HS-5 (cell line): Measurements from ENCODE around the gene SCFD2.
"Not testable (repeated sequence)": the region's sequence is repeated elsewhere in the genome, so short reads cannot be mapped to it uniquely, and the experiment has no call there.

Source experiments
- DNase-seq: peaks from one replicate; pipeline ENCODE4 v3.0.0-alpha.2; 2012; ENCODE audit warnings: low read depth

Gene SCFD2

DNA sequence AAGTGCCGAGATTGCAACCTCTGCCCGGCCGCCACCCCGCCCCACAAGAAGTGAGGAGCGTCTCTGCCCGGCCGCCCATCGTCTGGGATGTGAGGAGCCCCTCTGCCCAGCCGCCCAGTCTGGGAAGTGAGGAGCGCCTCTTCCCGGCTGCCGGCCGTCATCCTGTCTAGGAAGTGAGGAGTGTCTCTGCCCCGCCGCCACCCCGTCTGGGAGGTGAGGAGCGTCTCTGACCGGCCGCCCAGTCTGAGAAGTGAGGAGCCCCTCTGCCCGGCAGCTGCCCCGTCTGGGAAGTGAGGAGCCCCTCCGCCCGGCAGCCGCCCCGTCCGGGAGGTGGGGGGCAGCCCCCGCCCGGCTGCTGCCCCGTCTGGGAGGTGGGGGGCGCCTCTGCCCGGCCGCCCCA lies 226.6 kb downstream of the SCFD2 start:
- DNase-seq: not testable (repeated sequence)

DNA sequence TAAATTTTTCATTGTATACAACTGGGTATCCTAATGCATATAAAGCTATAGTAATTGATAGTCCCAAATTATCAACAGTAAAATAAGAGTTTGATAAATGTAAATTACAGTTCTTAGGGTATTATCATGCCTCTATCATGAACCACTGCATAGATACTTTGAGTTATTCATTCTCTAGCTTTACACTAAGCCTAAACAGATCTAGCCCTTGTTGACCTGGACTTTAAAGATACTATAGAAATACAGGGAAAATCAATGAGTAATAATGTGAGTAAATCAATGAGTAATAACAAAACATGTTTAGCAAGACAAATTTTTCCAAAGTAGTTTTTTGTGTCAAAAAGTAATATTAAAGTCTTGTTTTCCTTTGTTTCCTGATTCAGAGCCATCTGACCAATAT lies 228.4 kb downstream of the SCFD2 start:
- DNase-seq: no peak

DNA sequence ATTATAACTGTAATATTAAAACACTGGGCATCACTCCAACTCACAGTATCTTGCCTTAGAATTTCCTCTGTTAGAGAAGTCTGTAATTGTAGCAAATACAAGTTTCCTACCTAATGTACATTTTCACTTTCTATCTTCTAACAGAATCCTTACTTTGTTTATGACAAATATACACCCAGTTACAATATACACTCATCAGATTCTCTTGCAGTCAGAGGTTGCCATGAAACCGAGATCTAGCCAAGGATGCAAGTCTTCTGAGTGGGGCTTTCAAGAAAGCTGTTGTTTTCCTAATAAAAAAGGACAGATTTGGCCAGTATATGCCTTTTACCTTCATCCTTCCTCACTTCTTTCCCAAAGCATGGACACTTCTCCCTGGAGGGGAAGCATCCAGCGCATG lies 228.9 kb downstream of the SCFD2 start:
- no peak for DNase-seq

DNA sequence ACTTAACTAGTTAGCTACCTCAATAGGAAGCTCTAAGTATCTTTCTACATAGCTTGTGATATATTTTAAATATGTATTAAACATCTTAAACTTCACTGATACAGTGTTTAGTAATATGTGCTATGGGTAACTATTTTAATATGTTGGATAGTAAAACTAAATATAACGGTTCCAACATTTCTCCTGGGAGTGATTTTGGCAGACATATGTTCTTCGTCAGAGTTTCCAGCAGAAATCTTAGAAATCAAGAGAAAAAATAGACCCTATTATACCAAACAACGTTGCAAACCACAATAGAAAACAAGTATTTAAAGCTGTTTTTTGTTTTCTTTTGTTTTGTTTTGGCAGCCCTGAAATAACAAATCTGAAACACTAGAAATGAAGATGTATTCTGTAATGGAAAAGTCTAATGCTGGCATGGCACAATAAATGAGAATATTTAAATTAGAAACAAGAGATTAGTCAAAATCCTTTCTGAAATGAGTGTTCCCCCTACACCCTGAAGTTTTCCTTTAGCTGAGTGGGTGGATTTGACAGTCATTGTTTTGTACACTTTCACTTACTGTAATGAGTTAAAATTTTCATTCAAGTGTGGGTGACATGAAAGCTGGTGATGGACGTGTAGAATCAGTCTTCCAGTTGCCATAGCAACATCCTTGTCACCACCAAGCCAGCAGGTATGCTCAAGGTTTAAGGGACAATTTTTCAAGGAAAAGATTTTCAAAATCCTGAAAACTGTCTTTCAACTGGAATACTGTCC lies 233.5 kb downstream of the SCFD2 start:
- no peak for DNase-seq

DNA sequence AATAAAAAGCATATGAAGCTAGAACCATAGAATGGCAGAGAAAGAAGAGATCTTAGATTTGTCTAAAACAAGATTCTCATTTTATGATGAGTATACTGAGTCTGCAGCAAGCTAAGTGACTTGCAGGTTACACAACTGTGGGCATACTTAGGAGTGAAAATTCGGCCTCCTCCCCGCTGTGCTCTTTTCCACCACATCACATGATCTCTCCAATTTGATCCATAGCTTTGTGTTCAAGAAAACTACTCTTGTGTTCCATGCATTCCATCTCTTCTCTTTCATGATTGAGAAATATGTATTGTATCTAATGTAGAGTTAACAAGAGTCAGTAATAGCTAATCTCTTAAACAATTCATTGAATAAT lies 234.3 kb downstream of the SCFD2 start:
- no peak for DNase-seq

DNA sequence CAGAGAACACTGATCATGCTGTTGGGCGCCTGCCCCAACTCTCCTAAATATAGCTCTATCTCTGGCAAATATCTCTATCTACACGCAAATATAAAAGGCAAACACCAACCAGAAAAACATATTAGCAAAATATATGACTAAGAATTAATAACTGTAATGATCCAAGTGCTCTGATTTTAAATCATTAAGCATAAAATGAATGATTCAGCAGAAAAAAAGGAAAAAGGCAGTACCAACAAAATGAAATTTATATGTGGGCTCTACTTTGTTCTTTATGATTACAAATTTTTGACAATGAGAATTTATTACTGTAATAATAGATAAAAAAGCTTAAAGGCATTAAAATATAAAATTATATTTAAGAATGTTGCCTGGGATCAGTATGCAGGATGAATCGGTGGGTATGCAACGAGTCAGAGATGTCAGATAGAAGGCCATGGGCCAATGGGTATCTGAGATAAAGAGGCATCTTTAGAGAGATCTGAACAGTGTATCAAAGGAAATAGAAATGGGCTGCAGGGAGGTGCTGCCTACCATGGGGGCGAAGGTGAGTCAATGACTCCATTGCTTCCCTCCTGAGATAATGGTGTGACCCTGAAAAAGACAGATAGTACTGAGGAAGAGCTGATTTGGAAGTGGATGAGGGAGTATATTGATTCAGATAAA lies 234.8 kb downstream of the SCFD2 start:
- no peak for DNase-seq

DNA sequence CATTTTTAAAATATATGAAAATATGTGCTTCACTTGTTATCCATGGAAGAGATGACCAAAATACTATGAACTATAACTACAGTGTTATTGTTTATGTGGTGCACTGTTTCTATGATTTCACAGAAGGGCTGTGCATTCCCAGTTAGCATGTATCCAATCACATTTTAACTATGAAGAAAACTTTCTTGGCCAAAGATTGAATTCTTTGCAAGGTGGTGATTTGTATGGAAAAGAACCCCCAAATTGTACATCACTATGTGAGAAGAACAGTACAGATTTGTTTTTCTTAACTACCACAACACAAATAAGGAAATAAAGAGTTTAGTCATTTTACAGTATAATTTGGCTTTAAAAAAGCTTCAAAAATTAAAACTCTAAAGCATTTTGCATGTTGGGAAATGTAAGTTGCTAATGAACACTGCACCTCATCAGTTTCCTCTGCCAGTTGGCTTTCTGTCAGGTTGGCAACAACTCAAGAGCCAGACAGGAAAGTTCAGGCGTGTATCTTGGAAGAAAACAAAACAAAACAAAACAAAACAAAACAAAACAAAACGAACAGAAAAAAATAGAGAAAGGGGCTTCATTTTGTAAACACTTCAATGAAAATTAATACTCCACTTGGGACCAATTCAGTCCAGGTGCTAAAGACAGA lies 237.0 kb downstream of the SCFD2 start:
- no peak for DNase-seq

DNA sequence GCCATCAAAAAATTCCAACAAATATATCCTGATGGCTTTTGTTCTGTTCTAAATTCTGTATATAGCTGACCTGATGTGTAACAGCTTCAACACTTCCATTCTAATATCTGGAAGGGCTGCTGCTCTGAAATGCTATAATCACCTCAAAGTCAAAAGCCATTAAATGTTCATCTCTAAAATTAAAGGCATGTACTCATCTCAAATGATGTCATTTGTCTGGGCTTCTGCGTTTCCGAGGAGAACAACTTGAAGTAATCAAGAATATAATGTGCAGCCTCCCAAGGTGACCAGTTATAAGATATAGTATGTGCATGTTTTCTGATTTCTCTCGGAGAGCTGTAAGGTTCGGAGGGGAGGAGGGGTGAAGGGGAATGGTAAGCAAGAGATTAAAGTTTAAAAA lies 237.6 kb downstream of the SCFD2 start:
- no peak for DNase-seq

DNA sequence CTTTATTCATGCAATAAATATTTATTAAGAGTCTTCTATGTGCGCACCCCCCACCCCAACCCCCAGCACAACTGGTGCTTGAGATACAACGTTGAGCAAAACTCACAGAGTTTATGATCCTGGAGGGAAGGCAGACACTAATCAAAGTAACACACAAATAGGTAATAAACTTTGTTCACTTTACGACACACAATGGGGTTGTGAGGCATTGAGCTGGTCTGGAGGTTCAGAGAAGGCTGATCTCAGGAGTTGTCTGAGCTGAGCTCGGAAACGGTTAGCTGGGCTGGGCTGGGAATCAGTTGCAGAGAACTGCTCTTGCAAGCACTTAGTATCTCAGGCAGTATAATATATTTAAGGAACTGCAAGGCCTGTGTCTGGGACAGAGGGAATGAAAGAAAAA lies 238.5 kb downstream of the SCFD2 start:
- DNase-seq: no peak

DNA sequence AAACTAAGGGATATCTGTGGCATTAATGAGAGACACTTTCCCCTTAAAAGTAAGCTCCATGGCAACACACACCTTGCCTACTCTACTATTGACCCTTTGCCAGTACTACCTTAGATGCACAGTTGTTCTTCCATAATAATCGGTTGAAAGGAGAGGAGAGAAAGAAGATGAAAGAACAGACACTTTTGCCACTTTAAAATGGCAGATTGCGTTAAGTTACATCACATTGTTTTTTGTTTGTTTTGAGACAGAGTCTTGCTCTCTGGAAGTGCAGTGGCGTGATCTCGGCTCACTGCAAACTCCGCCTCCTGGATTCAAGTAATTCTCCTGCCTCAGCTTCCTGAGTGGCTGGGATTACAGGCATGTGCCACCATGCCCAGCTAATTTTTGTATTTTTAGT lies 239.8 kb downstream of the SCFD2 start:
- DNase-seq: no peak

DNA sequence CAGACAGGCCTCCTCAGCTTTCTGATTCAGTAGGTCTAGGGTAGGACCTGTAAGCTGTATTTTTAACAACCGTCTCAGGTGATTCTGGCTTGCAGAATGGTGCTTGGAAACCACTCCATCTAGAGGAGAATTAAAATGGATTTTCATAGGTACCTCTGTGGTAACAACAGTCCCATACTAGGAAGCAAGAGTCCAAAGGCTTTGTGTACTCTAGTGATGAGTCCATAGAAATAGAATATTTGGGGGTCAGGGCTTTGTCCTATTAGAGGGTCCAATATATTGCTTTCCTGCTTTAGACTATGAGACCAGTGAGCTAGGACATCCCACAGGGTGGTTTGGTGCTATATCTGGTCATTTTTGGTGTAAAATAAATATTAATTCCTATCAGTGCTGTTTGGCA lies 242.0 kb downstream of the SCFD2 start:
- DNase-seq: no peak

DNA sequence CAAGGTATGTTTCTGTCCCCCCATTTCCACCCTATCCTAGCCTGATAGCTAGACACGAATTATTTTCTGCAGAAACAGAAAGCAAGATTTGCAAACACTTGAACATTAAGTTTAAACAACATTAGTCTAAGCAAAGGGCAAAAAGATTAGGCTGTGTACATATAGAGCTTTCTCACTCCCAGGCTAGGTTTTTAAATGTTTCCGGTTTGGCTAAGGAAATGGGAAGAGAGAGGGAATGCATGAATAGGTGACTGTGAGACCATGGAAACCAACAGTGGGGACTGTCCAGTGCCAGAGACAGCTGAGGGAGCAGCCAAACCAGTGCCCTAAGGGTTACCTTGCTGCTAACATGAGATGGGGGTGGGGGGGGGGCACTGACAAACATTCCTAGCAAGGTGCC lies 242.7 kb downstream of the SCFD2 start:
- DNase-seq: no peak

DNA sequence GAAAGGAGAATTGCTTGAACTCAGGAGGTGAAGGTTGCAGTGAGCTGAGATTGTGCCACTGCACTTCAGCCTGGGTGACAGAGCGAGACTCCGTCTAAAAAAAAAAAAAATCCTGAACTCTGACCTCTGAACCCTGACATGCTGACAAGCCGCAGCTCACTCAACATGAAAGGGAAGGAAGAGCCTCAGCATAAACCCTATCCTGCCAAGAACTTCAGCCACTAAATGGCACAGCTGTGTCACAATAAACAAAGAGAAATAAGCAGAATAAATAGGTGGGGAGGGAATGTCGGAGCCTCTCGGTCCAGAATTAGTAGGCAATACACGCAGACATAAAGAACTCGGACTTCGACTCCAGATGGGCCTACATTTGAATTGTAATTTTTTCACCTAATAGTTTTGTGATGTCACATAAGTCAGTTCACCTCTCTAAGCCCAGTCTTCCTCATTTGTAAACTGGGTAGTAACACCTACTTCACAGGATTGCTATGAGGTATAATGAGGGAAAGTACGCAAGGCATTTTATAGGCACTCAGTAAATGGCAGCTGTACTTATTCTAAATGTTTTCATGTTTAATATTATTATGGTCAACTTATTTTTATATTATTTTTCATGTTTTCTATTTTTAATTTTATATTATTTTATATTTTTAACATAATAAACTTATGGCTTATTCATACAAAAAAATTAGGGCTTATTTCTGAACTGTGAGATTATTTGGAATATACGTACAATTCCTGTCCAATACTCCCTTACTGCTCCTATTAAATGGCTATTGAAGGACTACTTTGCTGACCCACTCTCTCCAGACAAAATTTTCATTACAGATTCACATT lies 243.4 kb downstream of the SCFD2 start:
- no peak for DNase-seq

DNA sequence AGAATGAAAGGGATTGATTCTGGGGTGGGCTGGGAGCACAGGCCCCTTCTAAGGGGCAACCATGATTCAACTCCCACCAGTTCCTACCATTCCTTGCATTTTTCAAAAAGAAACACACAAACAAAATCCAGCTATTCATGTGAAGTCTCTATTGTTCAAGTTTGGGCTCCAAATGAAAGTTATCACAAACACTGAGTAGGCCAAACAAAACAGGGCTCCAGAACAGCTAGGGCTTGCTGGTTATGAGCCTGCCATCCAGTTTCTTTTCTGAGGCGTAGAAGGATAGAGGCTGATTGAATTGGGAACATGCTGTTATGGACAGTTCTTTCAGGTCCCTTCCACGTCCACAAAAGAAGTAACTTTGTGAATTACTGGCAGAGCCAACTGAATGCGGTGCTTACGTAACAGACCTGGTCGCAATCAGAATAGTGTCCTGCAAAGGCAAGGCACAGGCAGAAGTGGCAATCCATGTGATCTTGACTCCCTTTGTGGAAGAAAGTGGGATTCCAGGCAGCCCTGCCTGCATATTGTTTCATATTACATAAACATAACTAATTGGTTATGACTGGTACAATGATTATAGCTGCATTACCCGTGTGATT lies 244.5 kb downstream of the SCFD2 start:
- no peak for DNase-seq

DNA sequence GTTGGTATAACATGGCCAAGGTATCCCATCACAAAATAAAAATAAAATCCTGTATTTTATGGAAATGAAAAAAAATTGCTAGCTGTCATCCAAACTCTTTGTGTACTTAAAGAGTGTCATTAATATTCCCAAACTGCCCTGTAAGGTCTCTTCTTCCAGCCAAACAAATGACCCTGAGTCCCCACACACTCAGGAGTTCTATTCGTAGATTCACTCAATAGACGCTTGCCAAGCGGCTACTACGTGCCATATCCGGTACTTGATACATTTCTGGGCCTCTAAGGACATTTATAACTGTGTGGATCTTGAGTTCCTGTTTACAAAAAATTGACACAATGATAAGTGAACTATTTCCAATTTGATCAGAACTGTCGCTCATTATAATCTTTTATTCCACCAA lies 245.1 kb downstream of the SCFD2 start:
- DNase-seq: no peak

DNA sequence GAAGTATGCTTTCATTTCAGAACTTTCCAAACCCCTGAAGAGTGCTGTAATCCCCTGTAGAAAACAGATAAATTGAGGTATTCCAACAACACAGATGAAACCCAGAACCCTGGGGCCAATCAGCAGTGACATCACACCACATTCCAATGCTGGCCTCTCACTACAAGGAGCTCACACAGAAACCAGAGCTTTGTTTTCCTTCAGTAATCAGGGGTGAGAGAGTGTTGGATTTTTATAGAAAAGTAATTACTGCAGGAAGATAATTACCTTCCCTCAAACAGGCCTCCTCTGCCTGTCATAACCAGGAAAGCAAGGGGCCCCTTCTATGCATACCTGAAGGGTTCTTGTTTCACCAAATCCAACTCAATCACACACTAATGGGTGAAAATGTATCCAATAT lies 246.2 kb downstream of the SCFD2 start:
- no peak for DNase-seq

DNA sequence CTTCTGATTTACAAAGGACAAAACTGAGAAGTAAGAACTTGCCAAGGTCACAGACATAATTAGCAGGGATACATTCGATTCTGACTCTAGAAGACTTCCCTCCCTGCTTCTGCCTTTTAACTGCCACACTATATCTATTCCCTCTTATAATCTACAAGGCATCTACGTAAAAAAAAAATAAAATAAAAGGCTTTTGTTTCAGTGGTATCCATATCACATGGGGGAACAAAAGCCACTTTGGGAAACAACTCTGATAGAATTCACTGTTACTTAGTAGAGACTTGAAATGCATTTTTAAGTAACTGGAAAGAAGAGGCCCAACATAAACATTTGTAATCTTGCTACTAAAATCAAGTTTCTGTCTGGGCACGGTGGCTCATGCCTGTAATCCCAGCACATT lies 247.2 kb downstream of the SCFD2 start:
- DNase-seq: no peak

DNA sequence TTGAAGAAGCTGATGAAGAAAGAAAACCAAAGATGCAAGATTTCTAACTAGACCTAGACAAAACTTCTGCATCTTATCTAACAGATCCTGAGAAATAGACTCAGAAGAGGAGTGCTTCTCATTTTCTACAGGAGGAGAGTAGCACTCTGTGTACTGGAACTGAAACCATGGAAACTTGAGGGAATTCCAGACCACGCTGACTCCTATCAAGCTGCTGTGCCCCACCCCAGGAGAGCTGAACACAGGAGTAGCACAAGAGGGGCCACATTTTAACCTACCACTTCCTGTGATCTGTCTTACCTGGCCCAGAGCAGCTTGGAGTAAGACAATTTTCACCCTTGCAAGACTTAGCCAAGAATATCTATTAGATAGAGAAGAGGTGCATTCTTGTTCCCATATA lies 248.9 kb downstream of the SCFD2 start:
- DNase-seq: no peak

DNA sequence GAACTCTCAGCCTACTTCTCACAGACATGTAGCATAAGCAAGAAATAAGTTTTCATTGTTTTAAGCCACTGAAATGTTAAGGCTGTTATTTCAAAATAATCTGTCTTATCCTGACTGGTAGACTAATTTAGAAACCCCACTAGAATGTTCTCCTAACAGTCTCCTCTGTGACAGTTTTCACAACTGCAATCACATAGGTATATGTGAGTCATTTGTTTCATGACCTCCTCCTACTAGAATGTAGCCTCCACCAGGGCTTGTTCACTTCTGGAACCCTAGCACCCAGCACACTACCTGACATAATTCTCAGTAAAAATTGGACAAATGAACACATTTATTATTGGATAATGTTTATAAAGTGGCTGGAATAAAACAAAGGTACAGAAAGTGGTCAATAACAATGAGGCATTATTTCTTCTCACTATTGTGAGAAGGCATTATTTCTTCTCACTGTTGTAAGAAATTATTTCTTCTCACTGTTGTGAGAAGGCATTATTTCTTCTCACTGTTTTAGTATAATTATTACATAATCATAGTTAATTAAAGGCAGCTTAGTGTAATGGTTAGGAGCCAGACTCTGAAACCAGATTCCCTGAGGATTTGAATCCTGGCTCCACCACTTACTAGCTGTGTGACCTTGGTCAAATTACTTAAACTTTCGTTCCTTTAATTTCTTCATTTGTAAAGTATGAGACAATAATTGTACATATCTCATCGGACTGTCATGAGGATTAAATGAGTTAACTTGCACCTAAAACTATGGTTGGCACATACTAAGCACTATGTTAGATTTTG lies 252.2 kb downstream of the SCFD2 start:
- no peak for DNase-seq

DNA sequence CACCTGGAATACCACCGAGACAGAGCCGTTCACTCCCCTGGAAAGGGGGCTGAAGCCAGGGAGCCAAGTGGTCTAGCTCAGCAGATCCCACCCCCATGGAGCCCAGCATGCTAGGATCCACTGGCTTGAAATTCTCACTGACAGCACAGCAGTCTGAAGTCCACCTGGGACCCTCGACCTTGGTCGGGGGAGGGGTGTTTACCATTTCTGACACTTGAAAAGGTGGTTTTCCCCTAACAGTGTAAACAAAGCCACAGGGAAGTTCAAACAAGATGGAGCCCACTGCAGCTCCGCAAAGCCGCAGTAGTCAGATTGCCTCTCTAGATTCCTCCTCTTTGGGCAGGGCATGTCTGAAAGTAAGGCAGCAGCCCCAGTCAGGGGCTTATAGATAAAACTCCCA lies 260.5 kb downstream of the SCFD2 start:
- no peak for DNase-seq

DNA sequence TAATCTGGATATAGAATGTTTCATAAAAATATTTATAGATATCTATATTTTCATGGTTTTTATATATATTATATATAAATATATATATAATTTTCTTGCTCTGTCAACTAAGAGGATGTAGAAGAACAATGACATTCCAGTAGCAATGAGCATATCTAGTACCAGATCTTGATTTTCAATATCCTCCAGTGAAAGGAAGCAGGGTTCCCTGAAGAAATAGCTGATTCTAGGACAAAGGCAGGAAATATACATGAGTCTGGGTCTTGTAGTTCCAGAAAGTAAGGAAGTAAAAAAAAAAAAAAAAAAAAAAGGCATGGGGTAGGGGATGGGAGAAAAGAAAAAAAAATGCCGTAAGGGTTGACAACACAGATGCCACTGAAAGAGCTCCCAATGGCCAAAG lies 262.4 kb downstream of the SCFD2 start:
- no peak for DNase-seq
